ENCODE results near the gene DET1. TPM values are rescaled to one million over a fixed set of nuclear protein-coding genes. Genes with fewer than 3 reads are reported as not detected.
"Not testable (repeated sequence)": the region's sequence is repeated elsewhere in the genome, so short reads cannot be mapped to it uniquely, and the experiment has no call there.

The DET1 gene
- total RNA-seq, 5 donors from 2014 or later (not counting 1 experiment from before 2014, with no cell fraction given): 4.1 to 9.4 (median 6.4) TPM

GRCh38 chr15:88476635-88477060 is 69.8 kb downstream of the DET1 start:
- H3K4me3 ChIP-seq (ENCODE audit: control insufficient read depth in 1 of 2, extremely low read depth in 1 of 2, low read length in 1 of 2): no peak overlapping the region
- Mint-ChIP-seq H3K27ac (no peak overlapping the region), H3K4me3 (no peak overlapping the region), H3K27me3 (no peaks in the 10 kb centered on the region), H3K36me3 (peaks cover 39% of the 10 kb centered on the region), H3K4me1 (peaks cover 0 to 8% (median 0%) of the 10 kb centered on the region in 3 donors), H3K9me3 (no peaks in the 10 kb centered on the region)
- H3K27me3 ChIP-seq (replicated peaks in 1 of 2; ENCODE audit: control insufficient read depth in 2 of 2, extremely low read depth in 1 of 2, insufficient read depth in 2 of 2, low read length in 1 of 2): no peaks in the 10 kb centered on the region
- DNase-seq (peak in 6 of 35 experiments; percentile 3 to 49 (median 14)), ATAC-seq (replicated peaks in 1 of 4) (peak in 2 of 4 experiments; percentile 29 to 40)
- POLR2A ChIA-PET: no interaction called here
- H3K9me3 ChIP-seq: no peaks in the 10 kb centered on the region
- CTCF ChIA-PET: interaction anchor here in 1 of 2 donors (1.1 kb wide), 1 partner anchor 162 kb away, joined by 3 read pairs; no protein-coding TSS in a partner anchor
- peaks cover 13 to 43% of the 10 kb centered on the region in 2 donors for H3K36me3 ChIP-seq (ENCODE audit: control insufficient read depth in 2 of 2, extremely low read depth in 1 of 2, insufficient read depth in 1 of 2, low read length in 1 of 2)
- WGBS (ENCODE audit: insufficient coverage): 87% methylated on average over 7 of the region's 8 CpGs
- no peaks in the 10 kb centered on the region for H3K4me1 ChIP-seq (ENCODE audit: control insufficient read depth in 1 of 2, extremely low read depth in 1 of 2, insufficient read depth in 2 of 2, low read length in 2 of 2)
- H3K27ac ChIP-seq (ENCODE audit: low read length): no peak overlapping the region

GRCh38 chr15:88473661-88474293 is 72.7 kb downstream of the DET1 start:
- DNase-seq; H3K9me3 ChIP-seq; H3K4me3 Mint-ChIP-seq; H3K27ac Mint-ChIP-seq; CTCF ChIA-PET; H3K4me3 ChIP-seq (ENCODE audit: control insufficient read depth in 1 of 2, extremely low read depth in 1 of 2, low read length in 1 of 2); POLR2A ChIA-PET; H3K9me3 Mint-ChIP-seq; H3K4me1 Mint-ChIP-seq; ATAC-seq (replicated peaks in 1 of 4); H3K27me3 Mint-ChIP-seq; H3K27me3 ChIP-seq (replicated peaks in 1 of 2; ENCODE audit: control insufficient read depth in 2 of 2, extremely low read depth in 1 of 2, insufficient read depth in 2 of 2, low read length in 1 of 2); H3K4me1 ChIP-seq (ENCODE audit: control insufficient read depth in 1 of 2, extremely low read depth in 1 of 2, insufficient read depth in 2 of 2, low read length in 2 of 2); H3K27ac ChIP-seq (ENCODE audit: low read length): not testable (repeated sequence)
- 88% methylated on average over 1 of the region's 4 CpGs for WGBS (ENCODE audit: insufficient coverage)
- peaks cover 35% of the 10 kb centered on the region for H3K36me3 Mint-ChIP-seq
- H3K36me3 ChIP-seq (ENCODE audit: control insufficient read depth in 2 of 2, extremely low read depth in 1 of 2, insufficient read depth in 1 of 2, low read length in 1 of 2): peaks cover 11 to 46% of the 10 kb centered on the region in 2 donors

- peaks cover 8 to 12% of the 10 kb centered on the region in 2 experiments for H3K4me1 ChIP-seq (ENCODE audit: control insufficient read depth in 1 of 2, extremely low read depth in 1 of 2, insufficient read depth in 2 of 2, low read length in 2 of 2)
- no peaks in the 10 kb centered on the region for H3K27me3 ChIP-seq (replicated peaks in 1 of 2; ENCODE audit: control insufficient read depth in 2 of 2, extremely low read depth in 1 of 2, insufficient read depth in 2 of 2, low read length in 1 of 2)
- ChIA-PET CTCF (no interaction called here), POLR2A (interaction anchor here in 1 of 2 donors (0.6 kb wide), 1 partner anchor 53 kb away, joined by 3 read pairs; no protein-coding TSS in a partner anchor)
- Mint-ChIP-seq H3K36me3 (peaks cover 27% of the 10 kb centered on the region), H3K4me3 (no peak overlapping the region), H3K27me3 (no peaks in the 10 kb centered on the region), H3K4me1 (peaks cover 9 to 17% (median 15%) of the 10 kb centered on the region in 3 donors), H3K9me3 (no peaks in the 10 kb centered on the region), H3K27ac (no peak overlapping the region)
- 13% methylated on average over 1 of the region's 4 CpGs for WGBS (ENCODE audit: insufficient coverage)
- ATAC-seq (replicated peaks in 1 of 4) (no peak), DNase-seq (no peak)
- peaks cover 11 to 33% of the 10 kb centered on the region in 2 donors for H3K36me3 ChIP-seq (ENCODE audit: control insufficient read depth in 2 of 2, extremely low read depth in 1 of 2, insufficient read depth in 1 of 2, low read length in 1 of 2)
- H3K27ac ChIP-seq (ENCODE audit: low read length): no peak overlapping the region
- H3K4me3 ChIP-seq (ENCODE audit: control insufficient read depth in 1 of 2, extremely low read depth in 1 of 2, low read length in 1 of 2): no peak overlapping the region
- no peaks in the 10 kb centered on the region for H3K9me3 ChIP-seq
These were observed 74.3 kb downstream of the DET1 start for GRCh38 chr15:88472225-88472624.

- Histone ChIP-seq H3K4me1 (ENCODE audit: control insufficient read depth in 1 of 2, extremely low read depth in 1 of 2, insufficient read depth in 2 of 2, low read length in 2 of 2) (peaks cover 19% of the 10 kb centered on the region in 2 experiments), H3K36me3 (ENCODE audit: control insufficient read depth in 2 of 2, extremely low read depth in 1 of 2, insufficient read depth in 1 of 2, low read length in 1 of 2) (peaks cover 6 to 24% of the 10 kb centered on the region in 2 donors), H3K27me3 (replicated peaks in 1 of 2; ENCODE audit: control insufficient read depth in 2 of 2, extremely low read depth in 1 of 2, insufficient read depth in 2 of 2, low read length in 1 of 2) (no peaks in the 10 kb centered on the region), H3K9me3 (no peaks in the 10 kb centered on the region), H3K27ac (ENCODE audit: low read length) (no peak overlapping the region), H3K4me3 (ENCODE audit: control insufficient read depth in 1 of 2, extremely low read depth in 1 of 2, low read length in 1 of 2) (no peak overlapping the region)
- Mint-ChIP-seq H3K27me3 (no peaks in the 10 kb centered on the region), H3K4me1 (peaks cover 20 to 29% (median 27%) of the 10 kb centered on the region in 3 donors), H3K27ac (no peak overlapping the region), H3K36me3 (peaks cover 21% of the 10 kb centered on the region), H3K4me3 (no peak overlapping the region), H3K9me3 (no peaks in the 10 kb centered on the region)
- CTCF ChIA-PET: interaction anchor here in 1 of 2 donors (0.6 kb wide), 1 partner anchor 447 kb away, joined by 3 read pairs; no protein-coding TSS in a partner anchor
- POLR2A ChIA-PET: interaction anchor here (0.6 kb wide), 2 partner anchors 9 to 185 kb away, joined by 3 to 4 read pairs; no protein-coding TSS in a partner anchor
- DNase-seq (no peak), ATAC-seq (replicated peaks in 1 of 4) (no peak)
- 93% methylated on average over 3 of the region's 6 CpGs for WGBS (ENCODE audit: insufficient coverage)
These were observed 75.7 kb downstream of the DET1 start for GRCh38 chr15:88470625-88471372.

- DNase-seq: no peak
- Mint-ChIP-seq H3K4me3 (peak overlapping the region in 1 of 3 donors; percentile 93), H3K9me3 (no peaks in the 10 kb centered on the region), H3K4me1 (peaks cover 23 to 37% (median 35%) of the 10 kb centered on the region in 3 donors), H3K27me3 (no peaks in the 10 kb centered on the region), H3K27ac (no peak overlapping the region), H3K36me3 (peaks cover 17% of the 10 kb centered on the region)
- no peak overlapping the region for H3K4me3 ChIP-seq (ENCODE audit: control insufficient read depth in 1 of 2, extremely low read depth in 1 of 2, low read length in 1 of 2)
- H3K27me3 ChIP-seq (replicated peaks in 1 of 2; ENCODE audit: control insufficient read depth in 2 of 2, extremely low read depth in 1 of 2, insufficient read depth in 2 of 2, low read length in 1 of 2): no peaks in the 10 kb centered on the region
- ChIA-PET CTCF (interaction anchor here in 1 of 2 donors (0.7 kb wide), 2 partner anchors 14 to 73 kb away, joined by 3 to 4 read pairs; no protein-coding TSS in a partner anchor), POLR2A (interaction anchor here (0.6 kb wide), 2 partner anchors 371 to 772 kb away, joined by 5 to 7 read pairs; no protein-coding TSS in a partner anchor)
- H3K9me3 ChIP-seq: no peaks in the 10 kb centered on the region
- H3K27ac ChIP-seq (ENCODE audit: low read length): no peak overlapping the region
- H3K4me1 ChIP-seq (ENCODE audit: control insufficient read depth in 1 of 2, extremely low read depth in 1 of 2, insufficient read depth in 2 of 2, low read length in 2 of 2): peaks cover 19 to 20% of the 10 kb centered on the region in 2 experiments
- ATAC-seq (replicated peaks in 1 of 4): no peak
- H3K36me3 ChIP-seq (ENCODE audit: control insufficient read depth in 2 of 2, extremely low read depth in 1 of 2, insufficient read depth in 1 of 2, low read length in 1 of 2): peaks cover 4 to 20% of the 10 kb centered on the region in 2 donors
- WGBS (ENCODE audit: insufficient coverage): 92% methylated on average over 2 of the region's 2 CpGs
These were observed 77.2 kb downstream of the DET1 start for GRCh38 chr15:88469321-88469720.

GRCh38 chr15:88468721-88469120 is 77.8 kb downstream of the DET1 start:
- not testable (repeated sequence) for DNase-seq; H3K27ac ChIP-seq (ENCODE audit: low read length); H3K27me3 ChIP-seq (replicated peaks in 1 of 2; ENCODE audit: control insufficient read depth in 2 of 2, extremely low read depth in 1 of 2, insufficient read depth in 2 of 2, low read length in 1 of 2); H3K27me3 Mint-ChIP-seq; H3K27ac Mint-ChIP-seq; H3K4me3 ChIP-seq (ENCODE audit: control insufficient read depth in 1 of 2, extremely low read depth in 1 of 2, low read length in 1 of 2); H3K9me3 Mint-ChIP-seq; H3K9me3 ChIP-seq; ATAC-seq (replicated peaks in 1 of 4)
- Mint-ChIP-seq H3K4me3 (peak overlapping the region; percentile 87 to 94 (median 93)), H3K4me1 (peaks cover 23 to 37% (median 37%) of the 10 kb centered on the region in 3 donors), H3K36me3 (peaks cover 22% of the 10 kb centered on the region)
- Histone ChIP-seq H3K36me3 (ENCODE audit: control insufficient read depth in 2 of 2, extremely low read depth in 1 of 2, insufficient read depth in 1 of 2, low read length in 1 of 2) (peaks cover 4 to 25% of the 10 kb centered on the region in 2 donors), H3K4me1 (ENCODE audit: control insufficient read depth in 1 of 2, extremely low read depth in 1 of 2, insufficient read depth in 2 of 2, low read length in 2 of 2) (peaks cover 19 to 20% of the 10 kb centered on the region in 2 experiments)
- POLR2A ChIA-PET: interaction anchor here (0.6 kb wide), 2 partner anchors 371 to 773 kb away, joined by 5 to 7 read pairs; no protein-coding TSS in a partner anchor
- 98% methylated on average over 6 of the region's 10 CpGs for WGBS (ENCODE audit: insufficient coverage)
- CTCF ChIA-PET: interaction anchor here in 1 of 2 donors (0.7 kb wide), 2 partner anchors 14 to 73 kb away, joined by 3 to 4 read pairs; no protein-coding TSS in a partner anchor
